ENCODE measurements around the gene TCEAL1.
"Not testable (repeated sequence)": the region's sequence is repeated elsewhere in the genome, so short reads cannot be mapped to it uniquely, and the experiment has no call there.

The TCEAL1 gene

DNA sequence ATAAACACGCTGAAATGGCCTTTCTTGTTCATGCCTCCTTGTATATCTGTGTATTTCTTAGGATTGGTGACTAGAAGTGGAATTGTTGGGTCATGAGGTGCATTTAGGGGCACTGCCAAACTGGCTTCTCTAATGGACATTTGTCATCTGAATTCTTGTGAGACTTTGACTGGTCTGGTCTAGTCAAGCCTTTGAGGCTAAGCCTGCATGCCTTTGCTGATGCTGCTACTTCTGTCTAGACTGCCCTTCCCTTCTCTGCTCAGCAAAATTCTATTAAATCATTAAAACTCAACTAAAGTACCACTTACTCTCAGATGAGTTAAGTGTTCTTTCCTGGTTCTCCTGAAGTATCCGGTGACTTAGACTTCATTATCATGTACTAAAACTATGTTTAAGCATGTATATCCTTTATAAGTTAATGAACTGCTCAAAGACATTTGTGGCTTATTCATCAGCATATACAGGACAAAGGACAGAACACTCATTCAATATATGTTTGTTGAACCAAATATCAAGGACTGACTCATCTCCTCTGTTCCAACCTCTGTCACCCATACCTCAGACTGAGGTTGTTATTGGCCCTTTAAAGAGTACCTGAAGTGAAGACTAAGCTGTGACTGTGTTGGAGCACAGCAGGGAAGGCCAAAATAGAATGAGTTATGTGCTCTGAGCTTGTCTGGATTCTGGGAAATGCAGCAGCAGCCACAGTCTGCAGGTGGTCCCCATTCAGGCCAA, 9.0 kb downstream of the TCEAL1 start:
- DNase-seq: no peak

DNA sequence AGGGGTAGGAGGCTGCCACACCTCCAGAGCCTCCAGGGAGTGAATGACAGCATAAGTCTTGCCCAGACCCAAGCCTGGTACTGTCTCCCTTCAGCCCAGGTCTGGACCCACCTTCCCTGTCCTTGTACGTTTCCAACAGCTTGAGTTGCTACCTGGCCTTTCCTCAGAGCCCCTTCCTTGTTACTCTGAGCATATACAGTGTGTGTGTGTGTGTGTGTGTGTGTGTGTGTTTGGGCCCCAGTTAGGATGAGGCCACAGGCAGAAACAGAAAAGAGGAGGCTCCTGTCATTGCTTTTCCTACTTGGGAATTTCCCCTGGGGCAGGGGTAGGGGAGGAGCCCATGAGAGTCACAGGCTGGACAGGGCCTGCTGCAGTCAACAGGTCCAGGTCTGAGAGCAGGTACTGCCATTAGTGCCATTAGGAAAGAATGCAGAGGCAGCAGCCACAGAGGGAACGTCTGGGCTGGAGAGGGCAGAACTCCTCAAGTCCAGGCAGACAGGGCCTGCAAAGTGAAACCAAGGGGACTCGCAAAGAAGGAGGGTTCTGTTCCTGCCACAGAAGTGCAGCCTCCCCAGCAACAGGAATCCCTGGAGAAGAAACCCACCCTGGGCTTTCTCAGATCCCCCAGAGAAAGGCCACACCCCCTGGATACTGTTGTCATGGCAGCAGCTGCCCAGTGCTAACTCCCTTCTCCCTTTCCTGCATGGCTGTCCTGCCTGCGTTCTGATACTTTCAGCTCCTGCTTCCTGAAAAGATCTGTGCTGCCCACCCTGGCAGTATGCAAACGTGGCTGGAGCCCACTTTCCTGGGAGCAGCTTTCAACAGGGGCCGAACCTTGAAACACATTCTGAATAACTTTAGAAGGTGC, 9.9 kb downstream of the TCEAL1 start:
- not testable (repeated sequence) for DNase-seq

DNA sequence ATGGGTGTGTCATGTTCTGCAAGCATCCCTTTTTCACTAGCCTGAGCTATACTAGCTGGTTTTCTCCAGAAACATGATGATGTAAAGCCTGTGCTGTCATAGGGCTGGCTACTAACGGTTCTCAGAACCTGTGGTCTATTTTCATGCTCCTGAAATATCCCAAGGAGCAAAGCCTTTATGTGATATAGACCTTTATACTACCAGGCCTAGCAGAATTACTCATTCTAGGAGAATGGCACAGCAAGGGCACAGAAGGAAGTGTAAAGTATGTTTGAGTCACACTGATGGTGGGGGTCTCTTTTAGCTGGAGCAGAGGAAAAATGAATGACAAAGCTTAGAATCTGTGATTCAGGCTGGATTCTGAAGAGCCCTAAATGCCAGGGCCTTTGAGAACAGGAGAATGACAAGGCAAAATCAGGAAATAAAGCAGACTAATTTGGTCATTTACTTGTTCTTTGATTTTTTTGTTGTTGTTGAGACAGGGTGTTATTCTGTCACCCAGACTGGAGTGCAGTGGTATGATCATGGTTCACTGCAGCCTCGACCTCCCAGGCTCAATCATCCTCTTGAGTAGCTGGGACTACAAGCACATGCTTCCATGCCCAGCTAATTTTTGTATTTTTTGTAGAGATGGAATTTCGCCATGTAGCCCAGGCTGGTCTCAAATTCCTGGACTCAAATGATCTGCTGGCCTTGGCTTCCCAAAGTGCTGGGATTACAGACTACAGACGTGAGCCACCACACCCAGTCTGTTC, 11.8 kb downstream of the TCEAL1 start:
- no peak for DNase-seq

DNA sequence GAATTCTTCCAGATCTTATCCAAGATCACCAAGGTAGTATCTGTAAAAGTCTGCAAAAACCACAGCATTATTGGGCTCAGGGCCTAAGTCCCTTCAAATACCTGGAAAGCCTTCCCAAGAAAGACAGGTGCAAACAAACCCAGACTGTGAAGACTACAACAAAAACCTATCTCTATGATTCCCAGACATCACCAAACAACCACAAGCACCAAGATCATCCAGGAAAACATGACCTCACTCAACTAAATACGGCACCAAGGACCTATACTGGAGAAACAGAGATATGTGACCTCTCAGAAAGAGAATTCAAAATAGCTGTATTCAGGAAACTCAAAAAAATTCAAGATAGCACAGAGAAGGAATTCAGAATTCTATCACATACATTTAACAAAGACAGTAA, 15.3 kb downstream of the TCEAL1 start:
- DNase-seq: no peak

DNA sequence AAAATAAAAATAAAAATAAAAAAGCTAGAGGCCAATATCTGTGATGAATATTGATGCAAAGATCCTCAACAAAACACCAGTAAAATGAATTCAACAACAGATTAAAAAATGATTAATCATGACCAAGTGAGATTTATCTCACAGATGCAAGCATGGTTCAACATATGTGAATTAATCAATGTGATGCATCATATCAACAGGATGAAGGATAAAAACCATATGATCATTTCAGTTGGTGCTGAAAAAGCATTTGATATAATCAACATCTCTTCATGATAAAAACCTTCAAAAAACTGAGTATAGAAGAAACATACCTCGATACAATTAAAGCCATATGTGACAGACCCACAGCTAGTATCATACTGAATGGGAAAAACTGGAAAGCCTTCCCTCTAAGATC, 18.9 kb downstream of the TCEAL1 start:
- DNase-seq: no peak

DNA sequence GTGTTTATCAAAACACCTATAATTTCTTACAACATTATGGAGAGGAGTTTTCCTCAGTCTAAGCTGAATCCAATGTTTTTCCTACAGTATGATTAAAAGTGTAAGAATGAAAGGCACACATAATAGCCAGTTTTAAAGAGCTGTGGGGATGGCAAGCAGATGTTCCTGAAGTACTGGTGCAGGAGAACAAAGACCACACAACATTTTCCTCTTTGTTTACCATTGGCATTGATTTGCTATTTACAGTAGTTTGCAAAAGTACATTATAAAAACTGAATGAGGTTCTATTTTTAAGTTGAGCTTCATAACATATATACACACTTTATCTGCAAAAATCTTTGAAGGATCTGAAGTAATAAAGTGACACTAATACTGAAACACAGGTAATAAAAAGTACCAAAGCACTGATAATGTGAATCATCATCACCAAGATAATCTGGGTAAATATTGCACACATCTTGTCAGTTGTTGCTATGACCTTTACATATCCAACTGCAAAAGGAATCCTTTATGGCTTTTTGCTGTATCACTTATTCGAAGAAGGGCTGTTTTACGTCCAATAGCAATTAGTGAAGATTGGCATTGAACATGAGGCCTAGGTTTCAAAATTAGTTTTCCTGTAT, 22.5 kb downstream of the TCEAL1 start:
- DNase-seq: no peak

DNA sequence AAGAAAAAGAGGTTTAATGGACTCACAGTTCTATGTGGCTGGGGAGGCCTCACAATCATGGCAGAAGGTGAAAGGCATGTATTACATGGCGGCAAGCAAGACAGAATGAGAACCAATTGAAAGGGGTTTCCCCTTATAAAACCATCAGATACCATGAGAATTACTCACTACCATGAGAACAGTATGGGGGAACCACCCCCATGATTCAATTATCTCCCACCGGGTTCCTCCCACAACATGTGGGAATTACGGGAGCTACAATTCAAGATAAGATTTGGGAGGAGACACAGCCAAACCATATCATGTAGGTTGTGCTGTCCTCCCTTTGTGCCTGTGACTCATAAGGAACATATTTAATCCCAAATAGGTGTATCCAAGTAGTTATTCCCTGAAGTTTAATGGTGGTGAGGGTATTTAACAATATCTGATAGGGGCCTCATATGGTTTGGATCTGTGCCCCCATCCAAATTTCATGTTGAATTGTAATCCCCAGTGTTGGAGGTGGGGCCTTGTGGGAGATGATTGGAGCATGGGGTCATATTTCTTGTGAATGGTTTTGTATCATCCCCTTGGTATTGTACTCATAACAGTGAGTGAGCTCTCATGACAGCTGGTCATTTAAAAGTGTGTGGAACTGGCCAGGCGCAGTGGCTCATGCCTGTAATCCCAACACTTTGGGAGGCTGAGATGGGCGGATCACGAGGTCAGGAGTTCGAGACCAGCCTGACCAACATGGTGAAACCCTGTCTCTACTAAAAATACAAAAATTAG, 26.6 kb downstream of the TCEAL1 start:
- DNase-seq: not testable (repeated sequence)

DNA sequence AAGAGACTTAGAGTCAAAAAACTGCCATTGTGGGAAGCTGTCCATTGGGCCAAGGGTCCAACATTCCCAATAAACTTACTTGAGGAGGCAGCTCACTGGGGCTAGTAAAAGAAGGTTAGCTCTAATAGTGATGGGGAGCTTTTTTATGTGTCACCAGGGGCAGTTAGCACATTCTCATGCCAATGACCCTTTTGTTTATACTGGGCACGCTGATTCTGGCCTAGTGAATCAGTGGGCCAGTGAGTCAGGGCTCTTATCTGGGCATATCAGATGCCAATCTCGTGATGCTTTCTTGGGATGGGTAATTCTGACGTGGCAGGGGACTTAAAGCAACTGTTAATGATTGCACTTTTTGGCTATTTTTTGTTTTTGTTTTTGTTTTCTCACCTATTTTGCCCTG, 27.8 kb downstream of the TCEAL1 start:
- no peak for DNase-seq

DNA sequence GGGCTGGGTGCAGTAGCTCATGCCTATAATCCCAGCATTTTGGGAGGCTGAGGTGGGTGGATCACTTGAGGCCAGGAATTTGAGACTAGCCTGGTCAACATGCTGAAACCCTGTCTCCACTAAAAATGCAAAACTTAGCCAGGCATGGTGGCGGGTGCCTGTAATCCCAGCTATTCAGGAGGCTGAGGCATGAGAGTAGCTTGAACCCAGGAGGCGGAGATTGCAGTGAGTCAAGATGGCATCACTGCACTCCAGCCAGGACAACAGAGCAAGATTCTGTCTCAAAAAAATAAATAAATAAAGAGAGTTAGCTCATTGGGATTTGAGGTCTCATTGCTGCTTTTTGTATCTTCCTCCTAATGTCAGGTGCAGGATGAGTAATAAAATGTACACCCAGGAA, 28.3 kb downstream of the TCEAL1 start:
- DNase-seq: not testable (repeated sequence)

DNA sequence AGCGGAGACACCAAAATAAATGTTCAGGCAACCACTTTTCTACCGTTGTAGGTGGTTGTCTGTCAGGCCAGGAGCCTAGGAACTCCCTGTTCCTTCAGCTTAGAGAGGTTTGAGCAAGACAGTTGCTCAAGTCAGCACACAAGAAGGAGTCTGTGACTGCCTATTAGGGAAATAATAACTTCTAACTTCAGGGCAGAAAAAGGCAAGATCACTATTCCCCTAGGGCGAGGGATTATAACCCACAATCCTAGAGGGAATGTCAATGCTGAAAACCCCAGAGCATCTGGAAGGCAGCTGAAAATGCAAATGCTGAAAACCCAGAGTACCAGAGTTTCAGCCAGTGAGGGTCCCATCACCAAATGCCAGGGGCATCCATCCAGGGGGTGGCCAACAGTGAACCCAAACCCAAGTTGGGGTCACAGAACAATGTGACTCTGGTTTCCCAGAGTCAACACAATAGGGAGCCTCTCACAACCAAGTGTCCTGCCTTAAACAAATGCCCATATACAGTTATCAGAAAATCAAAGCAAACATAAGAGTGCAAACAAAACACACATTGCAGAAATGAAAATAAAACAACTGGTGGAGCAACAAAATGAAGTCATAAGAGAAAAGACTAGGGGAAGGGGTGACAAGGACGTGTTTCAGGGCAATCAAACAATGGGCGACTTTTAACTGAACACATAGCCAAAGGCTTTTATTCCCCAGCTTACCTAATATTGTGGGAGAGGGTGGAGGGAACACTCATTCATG, 30.1 kb downstream of the TCEAL1 start:
- DNase-seq: no peak

DNA sequence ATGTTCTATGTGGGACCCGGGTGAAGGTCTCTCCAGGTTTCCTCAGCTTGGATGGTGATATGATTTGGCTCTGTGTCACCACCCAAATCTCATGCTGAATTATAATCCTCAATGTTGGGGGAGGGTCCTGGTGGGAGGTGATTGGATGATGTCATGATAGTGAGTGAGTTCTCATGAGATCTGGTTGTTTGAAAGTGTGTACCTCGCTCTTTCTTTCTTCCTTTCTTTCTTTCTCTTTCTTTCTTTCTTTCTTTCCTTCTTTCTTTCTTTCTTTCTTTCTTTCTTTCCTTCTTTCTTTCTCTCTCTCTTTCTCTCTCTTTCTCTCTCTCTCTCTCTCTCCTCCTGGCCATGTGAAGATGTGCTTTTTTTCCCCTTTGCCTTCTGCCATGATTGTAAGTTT, 30.7 kb downstream of the TCEAL1 start:
- DNase-seq: not testable (repeated sequence)

DNA sequence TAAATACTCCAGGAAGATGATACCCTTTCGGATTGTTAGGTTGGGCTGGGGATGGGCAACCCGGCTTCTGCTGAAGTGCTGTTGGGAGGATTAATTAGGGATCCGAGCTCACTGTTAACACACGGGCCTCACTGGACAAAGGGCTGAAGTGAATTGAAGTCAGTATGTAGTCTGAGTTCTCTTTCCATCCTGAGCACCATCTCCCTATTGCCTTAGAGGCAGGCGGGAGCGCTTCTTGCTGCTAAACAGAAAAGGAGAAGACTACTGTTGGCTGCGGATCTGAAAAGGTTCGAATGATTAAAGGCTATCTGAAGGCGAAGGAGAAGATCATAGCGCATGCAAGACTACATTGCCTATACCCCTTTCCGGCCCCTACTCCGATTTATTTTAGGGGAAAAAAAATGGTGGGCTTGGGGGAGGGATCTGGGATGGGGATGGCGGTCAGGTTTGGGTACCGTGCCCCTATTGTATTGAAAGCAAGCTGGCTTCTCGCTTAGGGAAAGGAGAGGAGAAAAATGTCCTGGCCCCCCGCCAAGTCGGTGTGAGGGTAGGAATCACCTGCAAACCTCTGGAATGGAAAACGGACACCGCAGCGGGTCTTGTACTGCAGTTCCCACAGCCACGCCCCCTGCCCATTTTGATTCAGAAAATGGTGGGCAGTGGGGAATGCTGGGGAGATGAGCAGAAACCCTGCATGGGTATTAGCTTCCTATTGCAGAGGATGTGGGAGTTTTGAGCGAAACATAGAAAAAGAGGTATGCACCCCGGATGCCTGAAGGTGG, 35.4 kb downstream of the TCEAL1 start:
- DNase-seq: no peak

DNA sequence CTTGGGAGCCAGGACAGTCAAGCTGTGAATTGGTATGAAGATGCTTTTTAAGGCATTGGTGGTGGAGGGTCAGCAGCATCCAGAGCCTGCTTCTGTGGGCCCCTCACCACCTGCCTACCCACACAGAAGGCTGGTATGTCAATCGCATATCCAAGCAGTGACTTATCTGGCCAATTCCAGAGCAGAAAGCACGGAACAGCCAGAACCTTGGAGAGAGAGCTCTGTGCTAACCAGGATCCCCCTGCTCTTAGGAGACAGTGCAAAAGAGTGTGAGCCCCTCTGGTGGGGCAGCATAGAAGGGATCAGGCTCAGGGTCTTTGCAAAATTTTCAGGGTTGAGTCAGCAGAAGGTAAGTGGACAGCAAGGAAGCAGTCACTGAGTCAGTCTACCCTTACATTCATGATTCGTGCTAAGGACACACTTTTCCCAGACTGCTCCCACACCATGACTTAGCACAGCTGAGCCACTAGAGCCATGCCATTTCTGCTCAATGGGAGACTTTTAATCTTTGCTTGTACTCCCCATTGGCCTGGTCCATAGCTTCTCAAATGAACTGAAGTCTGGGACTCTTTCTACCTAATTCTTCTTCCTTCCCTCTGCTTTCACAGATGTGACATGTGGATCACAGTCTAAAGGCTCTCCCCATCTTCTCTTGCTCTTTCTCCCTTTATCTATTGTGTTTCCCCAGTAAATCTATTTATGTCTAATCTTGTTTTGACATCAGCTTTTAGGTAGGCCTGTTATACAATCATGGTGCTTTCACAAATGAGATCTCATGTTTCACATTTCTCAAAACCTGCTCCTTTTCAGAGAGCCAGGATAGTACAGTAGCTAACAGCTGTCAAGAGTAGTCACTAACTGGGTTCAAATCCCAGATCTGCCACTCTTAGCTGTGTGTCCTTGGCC, 37.7 kb downstream of the TCEAL1 start:
- no peak for DNase-seq

DNA sequence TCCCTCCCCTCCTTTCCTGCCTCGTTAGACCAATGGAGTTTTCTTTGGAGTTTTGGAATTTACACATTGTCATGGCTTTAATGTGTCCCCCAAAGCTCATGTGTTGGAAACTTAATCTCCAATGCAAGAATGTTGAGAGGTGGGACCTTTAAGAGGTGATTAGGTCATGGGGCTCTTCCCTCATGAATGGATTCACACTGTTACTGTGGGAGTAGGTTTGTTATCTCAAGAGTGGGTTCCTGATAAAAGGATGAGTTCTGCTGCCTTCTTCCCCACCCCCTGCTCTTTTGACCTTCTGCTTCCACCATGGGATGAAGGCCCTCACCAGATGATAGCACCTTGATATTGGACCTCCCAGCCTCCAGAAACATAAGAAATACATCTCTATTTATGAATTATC, 41.0 kb downstream of the TCEAL1 start:
- no peak for DNase-seq

DNA sequence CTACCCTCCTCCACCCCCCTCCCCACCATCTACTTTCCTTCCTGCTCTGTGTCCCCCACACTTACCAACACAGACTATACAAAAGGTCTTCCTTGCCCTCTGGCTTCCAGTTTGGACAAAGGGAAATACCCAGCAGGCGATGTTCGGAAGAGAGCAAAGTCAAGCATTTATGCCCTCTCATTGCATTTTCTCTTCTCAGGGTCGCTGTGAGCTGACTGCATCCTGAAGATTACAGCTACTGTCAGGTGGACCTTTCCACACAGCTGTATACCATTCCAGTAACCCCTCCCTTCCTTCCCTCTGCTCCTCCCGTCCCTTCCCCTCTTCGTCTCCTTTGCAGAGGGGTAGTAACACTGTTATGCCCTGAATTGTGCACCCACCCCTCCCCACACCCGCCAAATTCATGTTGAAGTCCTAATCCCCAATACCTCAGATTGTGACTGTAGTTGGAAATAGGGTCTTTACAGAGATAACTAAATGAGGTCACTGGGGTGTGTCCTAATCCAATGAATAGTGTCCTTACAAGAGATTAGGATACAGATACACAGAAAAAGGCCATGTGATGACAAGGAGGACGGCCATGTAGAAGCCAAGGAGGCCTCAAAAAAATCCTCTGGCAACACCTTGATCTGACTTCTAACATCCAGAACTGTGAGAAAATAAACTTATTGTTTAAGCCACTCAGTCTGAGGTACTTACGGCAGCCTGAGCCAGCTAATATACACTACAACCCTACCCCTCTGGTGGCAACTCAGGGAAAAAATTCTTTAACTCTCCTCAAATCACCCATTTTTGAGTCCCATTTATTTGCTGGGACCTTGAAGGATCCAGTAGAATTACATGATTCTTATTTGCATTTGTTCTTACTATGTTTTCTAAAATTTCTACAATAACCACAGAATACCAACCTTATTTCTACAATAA, 46.0 kb downstream of the TCEAL1 start:
- no peak for DNase-seq

DNA sequence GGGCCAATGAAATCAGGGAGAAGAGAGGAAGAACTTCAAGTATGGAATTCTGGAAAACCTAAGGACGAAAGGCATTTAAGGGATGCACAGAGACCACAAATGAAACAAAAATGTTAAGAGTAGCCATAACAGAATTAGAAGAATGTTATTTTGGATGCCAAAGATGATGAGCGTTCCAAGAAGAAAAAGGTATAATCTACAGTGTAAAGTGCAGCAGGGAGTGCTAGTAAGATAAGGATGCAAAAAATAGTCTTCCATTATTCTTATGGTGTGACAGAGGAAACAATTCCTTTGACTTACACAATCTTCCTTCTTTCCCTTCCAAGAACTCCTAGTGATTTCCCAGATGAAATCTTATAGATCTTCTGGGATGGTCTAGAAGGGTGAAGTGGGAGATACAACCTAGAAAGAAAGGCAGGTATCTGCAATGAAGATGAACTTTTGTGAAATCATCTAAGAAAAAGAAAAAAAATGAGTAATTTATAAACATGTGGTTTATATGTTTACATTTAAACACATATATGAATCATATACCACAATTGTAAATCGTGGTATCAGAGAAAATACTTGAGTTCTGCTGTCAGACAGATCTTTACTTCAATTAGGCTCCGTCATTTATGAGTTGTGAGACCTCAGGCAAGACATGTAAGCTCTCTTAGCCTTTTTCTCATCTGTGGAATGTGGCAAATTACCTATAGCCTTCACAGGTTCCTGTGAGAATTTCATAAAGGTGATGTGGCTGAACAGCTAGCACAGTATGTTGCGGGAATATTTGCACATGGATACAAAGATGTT, 49.6 kb downstream of the TCEAL1 start:
- no peak for DNase-seq

Measured in activated naive CD4-positive, alpha-beta T cell (primary cell).